Retinal pigment epithelial cell (primary cell): Measurements from ENCODE around the gene CRYGN.

Experiments used
- DNase-seq: peaks from one replicate; pipeline ENCODE4 v3.0.0-alpha.2; 2010; ENCODE audit warnings: low read depth
- H3K4me3 ChIP-seq: 2 replicates; pipeline ENCODE4 v1.5.1; 2011; ENCODE audit warnings: mild to moderate bottlenecking, low read length, control low read depth, moderate library complexity
- CTCF ChIP-seq: conservative IDR thresholded peaks from 2 replicates; pipeline ENCODE4 v1.5.1; 2011; ENCODE audit warnings: low read depth, low read length, control low read depth, inconsistent platforms

CRYGN gene

GRCh38 chr7:151434549-151434948, 5.4 kb downstream of the CRYGN start:
- no peak for DNase-seq
- H3K4me3 ChIP-seq: no peak overlapping the region
- no peak for TF ChIP-seq CTCF

- no peak for DNase-seq
- no peak for TF ChIP-seq CTCF
- H3K4me3 ChIP-seq: no peak overlapping the region
Measured at GRCh38 chr7:151433721-151434400, 6.1 kb downstream of the CRYGN start.

- no peak for DNase-seq
- no peak overlapping the region for H3K4me3 ChIP-seq
- peak; percentile 38 for TF ChIP-seq CTCF
Measured at GRCh38 chr7:151432658-151433521, 7.1 kb downstream of the CRYGN start.

GRCh38 chr7:151431768-151432311, 8.1 kb downstream of the CRYGN start:
- no peak overlapping the region for H3K4me3 ChIP-seq
- no peak for DNase-seq
- no peak for TF ChIP-seq CTCF

GRCh38 chr7:151431281-151431767, 8.6 kb downstream of the CRYGN start:
- DNase-seq: no peak
- H3K4me3 ChIP-seq: no peak overlapping the region
- TF ChIP-seq CTCF: no peak

GRCh38 chr7:151430391-151431205, 9.3 kb downstream of the CRYGN start:
- no peak for TF ChIP-seq CTCF
- H3K4me3 ChIP-seq: no peak overlapping the region
- DNase-seq: no peak
